SKM-1 treated with dmso at 0.1 percent for 144 hours (cell line): ENCODE data around the gene USP15.
"Not testable (repeated sequence)": the region's sequence is repeated elsewhere in the genome, so short reads cannot be mapped to it uniquely, and the experiment has no call there.

Experiments
- DNase-seq: peaks from one replicate; lab custom pipeline; 2025; ENCODE audit not compliant: unreplicated experiment; lab: John Stamatoyannopoulos, UW

Gene USP15

DNA sequence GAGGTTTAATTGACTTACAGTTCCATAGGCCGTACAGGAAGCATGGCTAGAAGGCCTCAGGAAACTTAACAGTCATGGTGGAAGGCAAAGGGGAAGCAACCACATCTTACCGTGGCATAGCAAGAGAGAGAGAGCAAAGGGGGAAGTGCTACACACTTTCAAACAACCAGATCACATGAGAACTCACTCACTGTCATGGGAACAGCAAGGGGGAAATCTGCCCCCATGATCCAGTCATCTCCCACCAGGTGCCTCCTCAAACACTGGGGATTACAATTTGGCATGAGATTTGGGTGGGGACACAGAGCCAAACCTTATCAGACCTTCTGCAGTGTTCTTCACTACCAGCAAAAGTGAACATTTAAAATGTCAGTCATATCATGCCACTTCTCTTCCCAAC lies 58.9 kb downstream of the USP15 start:
- DNase-seq, result no peak

GRCh38 chr12:62320054-62320453 lies 59.9 kb downstream of the USP15 start:
- DNase-seq, result no peak

- no peak for DNase-seq
Observed at GRCh38 chr12:62323386-62323785, 63.2 kb downstream of the USP15 start.

- DNase-seq, result no peak
Observed at GRCh38 chr12:62328296-62328921, 68.2 kb downstream of the USP15 start.

- DNase-seq, result no peak
Observed at GRCh38 chr12:62331306-62331705, 71.1 kb downstream of the USP15 start.

DNA sequence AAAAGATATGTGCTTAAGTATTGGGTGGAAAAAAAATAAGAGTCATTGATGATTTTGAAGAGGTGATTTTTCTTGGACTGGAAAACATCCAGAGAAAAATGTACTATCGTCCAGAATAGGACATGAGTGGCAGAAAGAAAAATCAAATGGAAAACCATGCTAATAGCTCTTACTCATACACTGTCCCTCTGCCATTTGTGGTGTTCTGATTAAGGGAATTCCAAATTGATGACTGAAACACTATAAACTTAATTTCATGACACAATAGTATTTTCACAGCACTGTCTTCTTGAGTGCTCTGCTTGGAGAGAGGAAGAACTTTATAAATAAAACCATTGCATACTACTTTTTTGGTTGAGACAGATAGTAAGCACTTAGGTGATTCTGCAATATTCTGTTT lies 72.4 kb downstream of the USP15 start:
- DNase-seq, result no peak

DNA sequence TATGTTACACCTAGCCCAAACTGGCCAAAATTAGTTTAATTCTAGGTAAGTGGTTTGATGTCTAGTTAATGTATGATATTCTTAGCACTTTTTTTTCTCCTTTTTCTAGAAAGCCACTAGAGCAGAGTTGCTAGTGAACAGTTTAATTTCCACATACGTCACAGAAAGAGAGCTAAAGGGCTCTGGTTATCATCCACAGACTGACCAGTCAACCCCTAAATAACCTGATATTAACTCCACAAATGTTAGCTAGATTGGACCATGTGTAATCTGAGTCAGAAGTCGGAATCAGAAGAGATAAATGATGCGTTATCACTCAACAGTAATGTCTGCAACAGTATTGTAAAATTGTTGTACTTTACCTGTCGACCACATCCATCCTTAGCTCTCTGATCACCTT lies 74.9 kb downstream of the USP15 start:
- no peak for DNase-seq

GRCh38 chr12:62335796-62336195 lies 75.6 kb downstream of the USP15 start:
- DNase-seq, result no peak

DNA sequence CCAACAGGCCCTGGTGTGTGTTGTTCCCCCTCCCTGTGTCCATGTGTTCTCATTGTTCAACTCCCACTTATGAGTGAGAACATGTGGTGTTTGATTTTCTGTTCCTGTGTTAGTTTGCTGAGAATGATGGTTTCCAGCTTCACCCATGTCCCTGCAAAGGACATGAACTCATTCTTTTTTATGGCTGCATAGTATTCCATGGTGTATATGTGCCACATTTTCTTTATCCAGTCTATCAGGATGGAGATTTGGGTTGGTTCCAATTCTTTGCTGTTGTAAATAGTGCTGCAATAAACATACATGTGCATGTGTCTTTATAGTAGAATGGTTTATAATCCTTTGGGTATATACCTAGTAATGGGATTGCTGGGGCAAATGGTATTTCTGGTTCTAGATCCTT lies 77.4 kb downstream of the USP15 start:
- not testable (repeated sequence) for DNase-seq

DNA sequence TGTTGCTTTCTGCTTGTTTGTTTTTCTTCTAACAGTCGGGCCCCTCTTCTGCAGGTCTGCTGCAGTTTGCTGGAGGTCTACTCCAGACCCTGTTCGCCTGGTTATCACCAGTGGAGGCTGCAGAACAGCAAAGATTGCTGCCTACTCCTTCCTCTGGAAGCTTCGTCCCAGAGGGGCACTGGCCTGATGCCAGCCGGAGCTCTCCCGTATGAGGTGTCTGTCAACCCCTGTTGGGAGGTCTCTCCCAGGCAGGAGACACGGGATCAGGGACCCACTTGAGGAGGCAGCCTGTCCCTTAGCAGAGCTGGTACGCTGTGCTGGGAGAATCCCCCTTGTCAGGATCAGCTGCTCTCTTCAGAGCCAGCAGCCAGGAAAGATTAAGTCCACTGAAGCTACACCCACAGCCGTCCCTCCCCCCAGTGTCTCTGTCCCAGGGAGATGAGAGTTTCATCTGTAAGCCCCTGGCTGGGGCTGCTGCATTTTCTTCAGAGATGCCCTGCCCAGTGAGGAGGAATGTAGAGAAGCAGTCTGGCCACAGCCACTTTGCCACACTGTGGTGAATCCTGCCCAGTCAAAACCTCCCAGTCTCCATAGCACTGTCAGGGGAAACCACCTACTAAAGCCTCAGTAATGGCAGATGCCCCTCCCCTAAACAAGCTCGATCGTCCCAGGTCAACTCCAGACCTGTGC lies 82.6 kb downstream of the USP15 start:
- not testable (repeated sequence) for DNase-seq

DNA sequence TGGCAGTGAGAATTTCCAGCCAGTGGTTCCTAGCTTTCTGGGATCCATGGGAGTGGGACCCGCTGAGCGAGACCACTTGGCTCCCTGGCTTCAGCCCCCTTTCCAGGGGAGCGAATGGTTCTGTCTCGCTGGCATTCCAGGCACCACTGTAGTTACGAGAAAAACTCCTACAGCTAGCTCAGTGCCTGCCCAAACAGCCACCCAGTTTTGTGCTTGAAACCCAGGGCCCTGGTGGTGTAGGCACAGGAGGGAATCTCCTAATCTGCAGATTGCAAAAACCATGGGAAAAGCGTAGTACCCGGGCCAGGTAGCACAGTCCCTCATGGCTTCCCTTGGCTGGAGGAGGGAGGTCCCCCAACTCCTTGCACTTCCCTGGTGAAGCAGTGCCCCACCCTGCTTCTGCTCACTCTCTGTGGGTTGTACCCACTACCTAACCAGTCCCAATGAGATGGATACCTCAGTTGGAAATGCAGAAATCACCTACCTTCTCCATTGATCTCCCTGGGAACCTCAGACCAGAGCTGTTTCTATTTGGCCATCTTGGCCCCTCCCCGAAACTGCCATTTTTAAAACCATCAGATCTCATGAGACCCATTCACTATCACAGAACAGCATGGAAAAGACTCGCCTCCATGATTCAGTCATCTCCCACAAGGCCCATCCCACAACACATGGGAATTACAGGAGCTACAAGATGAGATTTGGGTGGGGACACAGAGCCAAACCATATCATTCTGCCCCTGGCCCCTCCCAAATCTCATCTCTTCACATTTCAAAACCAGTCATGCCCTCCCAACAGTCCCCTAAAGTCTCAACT lies 83.3 kb downstream of the USP15 start:
- not testable (repeated sequence) for DNase-seq

DNA sequence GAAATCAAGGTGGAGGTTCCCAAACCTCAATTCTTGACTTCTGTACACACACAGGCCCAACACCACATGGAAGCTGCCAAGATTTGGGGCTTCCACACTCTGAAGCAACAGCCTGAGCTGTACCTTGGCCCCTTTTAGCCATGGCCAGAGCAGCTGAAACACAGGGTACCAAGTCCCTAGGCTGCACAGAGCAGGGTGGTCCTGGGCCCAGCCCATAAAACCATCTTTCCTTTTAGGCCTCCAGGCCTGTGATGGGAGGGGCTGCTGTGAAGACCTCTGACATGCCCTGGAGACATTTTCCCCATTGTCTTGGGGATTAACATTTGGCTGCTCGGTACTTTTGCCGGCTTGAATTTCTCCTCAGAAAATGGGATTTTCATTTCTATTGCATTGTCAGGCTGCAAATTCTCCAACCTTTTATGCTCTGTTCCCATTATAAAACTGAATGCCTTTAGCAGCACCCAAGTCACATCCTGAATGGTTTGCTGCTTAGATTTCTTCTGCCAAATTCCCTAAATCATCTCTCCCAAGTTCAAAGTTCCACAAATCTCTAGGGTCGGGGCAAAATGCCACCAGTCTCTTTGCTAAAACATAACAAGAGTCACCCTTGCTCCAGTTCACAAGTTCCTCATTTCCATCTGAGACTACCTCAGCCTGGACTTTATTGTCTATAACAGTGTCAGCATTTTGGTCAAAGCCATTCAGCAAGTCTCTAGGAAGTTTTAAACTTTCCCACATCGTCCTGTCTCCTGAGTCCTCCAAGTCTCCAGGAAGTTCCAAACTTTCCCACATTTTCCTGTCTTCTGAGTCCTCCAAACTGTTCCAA lies 84.7 kb downstream of the USP15 start:
- not testable (repeated sequence) for DNase-seq

DNA sequence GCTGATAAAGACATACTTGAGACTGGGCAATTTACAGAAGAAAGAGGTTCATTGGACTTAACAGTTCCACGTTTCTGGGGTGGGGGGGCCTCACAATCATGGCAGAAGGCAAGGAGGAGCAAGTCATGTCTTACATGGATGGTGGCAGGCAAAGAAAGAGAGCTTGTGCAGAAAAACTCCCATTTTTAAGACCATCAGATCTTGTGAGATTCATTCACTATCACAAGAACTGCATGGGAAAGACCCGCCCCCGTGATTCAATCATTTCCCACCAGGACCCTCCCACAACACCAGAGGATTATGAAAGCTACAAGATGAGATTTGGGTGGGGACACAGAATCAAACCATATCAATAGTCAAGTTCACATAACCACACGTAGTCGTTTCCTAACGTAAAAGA lies 85.5 kb downstream of the USP15 start:
- no peak for DNase-seq

- no peak for DNase-seq
Observed at GRCh38 chr12:62346817-62347216, 86.6 kb downstream of the USP15 start.

DNA sequence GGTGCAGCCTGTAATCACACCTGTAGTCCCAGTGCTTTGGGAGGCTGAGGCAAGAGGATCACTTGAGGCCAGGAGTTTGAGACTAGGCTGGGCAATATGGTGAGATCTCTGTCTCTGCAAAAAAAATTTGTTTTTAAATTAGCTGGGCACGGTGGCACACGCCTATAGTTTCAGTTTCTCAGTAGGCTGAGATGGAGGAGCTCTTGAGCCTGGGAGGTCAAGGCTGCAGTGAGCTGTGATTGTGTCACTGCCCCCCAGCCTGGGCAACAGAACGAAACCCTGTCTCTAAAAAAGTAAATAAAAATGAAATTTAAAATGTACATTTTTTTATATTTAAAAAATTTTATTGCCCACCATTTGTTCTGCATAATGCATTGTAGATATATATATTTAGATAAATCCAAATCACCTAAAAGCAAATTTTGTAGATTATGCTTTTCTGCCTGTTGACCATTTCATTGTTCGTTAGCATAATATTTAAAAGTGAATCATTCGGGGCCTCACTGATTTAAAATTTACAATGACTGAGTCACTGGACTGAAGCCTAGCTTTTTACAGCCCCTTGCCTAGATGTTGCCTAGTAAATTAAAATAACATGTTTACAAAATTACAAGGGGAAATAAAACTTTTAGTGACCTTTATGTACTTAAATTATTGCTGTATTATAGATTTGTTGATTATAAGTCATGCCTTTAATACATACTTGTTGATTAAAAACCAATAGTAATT lies 87.9 kb downstream of the USP15 start:
- no peak for DNase-seq

DNA sequence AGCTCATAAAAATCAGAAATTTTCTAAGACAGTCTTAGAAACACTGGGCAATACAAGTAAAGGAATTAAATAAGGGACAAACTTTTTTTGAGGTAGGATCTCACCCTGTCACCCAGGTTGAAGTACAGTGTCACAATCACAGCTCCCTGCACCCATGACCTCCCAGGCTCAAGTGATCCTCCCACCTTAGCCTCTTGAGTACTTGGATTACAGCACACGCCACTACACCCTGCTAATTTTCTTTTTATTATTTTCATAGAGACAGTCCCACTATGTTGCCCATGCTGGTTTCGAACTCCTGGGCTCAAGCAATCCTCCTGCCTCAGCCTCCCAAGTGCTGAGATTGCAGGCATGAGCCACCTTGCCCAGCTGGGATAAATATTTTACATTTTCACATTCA lies 90.3 kb downstream of the USP15 start:
- no peak for DNase-seq

DNA sequence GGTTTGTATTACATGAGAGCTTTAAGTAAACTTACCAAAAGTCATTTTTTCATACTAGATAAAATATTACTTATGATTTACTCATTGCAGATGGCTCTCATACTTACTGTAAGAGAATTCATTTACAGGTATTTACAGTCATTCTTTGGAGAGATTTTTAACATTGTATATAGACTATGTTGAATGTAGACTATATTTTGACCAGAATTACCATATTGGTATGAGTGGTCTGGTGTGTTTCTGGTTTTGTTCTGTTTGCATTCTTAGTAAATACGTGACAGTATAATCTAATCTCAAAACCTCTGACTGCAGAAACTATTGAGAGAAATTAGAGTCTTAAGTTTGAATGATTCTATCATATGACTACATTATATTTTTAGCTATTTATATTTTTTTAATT lies 91.1 kb downstream of the USP15 start:
- no peak for DNase-seq

DNA sequence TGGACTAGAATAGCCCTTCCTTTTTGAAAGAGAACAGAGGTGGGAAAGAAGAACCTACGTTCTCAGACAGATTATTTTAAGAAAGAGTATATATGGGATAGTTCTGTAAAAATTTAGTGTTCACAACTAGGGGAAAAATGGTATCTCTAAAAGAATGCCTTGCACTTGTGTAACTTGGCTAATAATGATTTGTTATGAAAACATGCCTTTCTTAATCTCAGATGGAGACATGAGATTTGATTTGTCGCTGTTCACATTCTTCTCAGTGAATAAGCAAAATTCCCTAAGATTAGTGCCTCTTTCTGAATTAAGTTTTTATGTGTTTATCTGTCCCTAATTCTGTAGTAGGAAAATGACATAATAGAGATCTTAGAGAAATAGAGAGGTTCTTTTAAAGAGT lies 100.8 kb downstream of the USP15 start:
- DNase-seq, result no peak

- DNase-seq, result no peak
Observed at GRCh38 chr12:62363506-62363905, 103.3 kb downstream of the USP15 start.

GRCh38 chr12:62364697-62365096 lies 104.5 kb downstream of the USP15 start:
- DNase-seq, result not testable (repeated sequence)

DNA sequence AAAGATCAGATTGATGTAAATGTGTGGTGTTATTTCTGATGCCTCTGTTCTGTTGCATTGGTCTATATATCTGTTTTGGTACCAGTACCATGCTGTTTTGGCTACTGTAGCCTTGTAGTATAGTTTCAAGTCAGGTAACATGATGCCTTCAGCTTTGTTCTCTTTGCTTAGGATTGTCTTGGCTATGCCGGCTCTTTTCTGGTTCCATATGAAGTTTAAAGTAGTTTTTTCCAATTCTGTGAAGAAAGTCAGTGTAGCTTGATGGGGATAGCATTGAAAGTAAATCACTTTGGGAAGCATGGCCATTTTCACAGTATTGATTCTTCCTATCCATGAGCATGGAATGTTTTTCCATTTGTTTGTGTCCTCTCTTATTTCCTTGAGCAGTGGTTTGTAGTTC lies 105.6 kb downstream of the USP15 start:
- DNase-seq, result not testable (repeated sequence)
